AG04450 (cell line): ENCODE results near the gene CCR5. TPM values are rescaled to one million over a fixed set of nuclear protein-coding genes. Genes with fewer than 3 reads are reported as not detected.

Source experiments
- CTCF ChIA-PET: fragments of 300-600, 350-600 bp; formaldehyde crosslinking; extraction: SDS; loops from one replicate; lab custom pipeline; 2022; ENCODE audit warnings: antibody characterized with exemption, inconsistent platforms; lab: Charles Lee
- POLR2A ChIA-PET: fragments of 350-600 bp; formaldehyde crosslinking; extraction: SDS; loops from one replicate; lab custom pipeline; 2021; ENCODE audit warnings: antibody characterized with exemption, inconsistent platforms; lab: Yijun Ruan, JAX
- DNase-seq: peaks from one replicate; pipeline ENCODE4 v3.0.0-alpha.2; 2011; ENCODE audit warnings: low read depth, low spot score
- H3K27ac ChIP-seq: one replicate; pipeline ENCODE4 v1.5.1; 2012; ENCODE audit warnings: low read depth, low read length, control low read depth
- H3K27me3 ChIP-seq: one replicate; pipeline ENCODE4 v1.6.0; 2012; ENCODE audit warnings: low read length; ENCODE audit not compliant: control insufficient read depth, insufficient read depth
- H3K4me3 ChIP-seq: 2 replicates; pipeline ENCODE4 v1.5.1; 2011; ENCODE audit warnings: mild to moderate bottlenecking, low read depth, low read length, control low read depth
- H3K9me3 ChIP-seq: 2 replicates; pipeline ENCODE4 v1.5.1; 2012; ENCODE audit warnings: low read length; ENCODE audit not compliant: control insufficient read depth, insufficient read depth
- polyA plus RNA-seq: library from polyadenylated mRNA; depleted of rRNA; stranded (reverse); fragments of >200 nt; gene quantifications from 2 replicates; pipeline ENCODE4 v1.2.3, GENCODE V29; 2011
- TF ChIP-seq, protein P1 (sequence below): IDR thresholded peaks from 2 replicates; pipeline ENCODE4 v1.5.1; 2011; ENCODE audit warnings: low read depth, low read length, control low read depth, inconsistent platforms

CCR5 gene
- polyA plus RNA-seq, 1 experiment: not detected

- no peak for DNase-seq
- POLR2A ChIA-PET: no interaction called here
- no peaks in the 10 kb centered on the region for H3K9me3 ChIP-seq
- TF ChIP-seq, protein P1, sequence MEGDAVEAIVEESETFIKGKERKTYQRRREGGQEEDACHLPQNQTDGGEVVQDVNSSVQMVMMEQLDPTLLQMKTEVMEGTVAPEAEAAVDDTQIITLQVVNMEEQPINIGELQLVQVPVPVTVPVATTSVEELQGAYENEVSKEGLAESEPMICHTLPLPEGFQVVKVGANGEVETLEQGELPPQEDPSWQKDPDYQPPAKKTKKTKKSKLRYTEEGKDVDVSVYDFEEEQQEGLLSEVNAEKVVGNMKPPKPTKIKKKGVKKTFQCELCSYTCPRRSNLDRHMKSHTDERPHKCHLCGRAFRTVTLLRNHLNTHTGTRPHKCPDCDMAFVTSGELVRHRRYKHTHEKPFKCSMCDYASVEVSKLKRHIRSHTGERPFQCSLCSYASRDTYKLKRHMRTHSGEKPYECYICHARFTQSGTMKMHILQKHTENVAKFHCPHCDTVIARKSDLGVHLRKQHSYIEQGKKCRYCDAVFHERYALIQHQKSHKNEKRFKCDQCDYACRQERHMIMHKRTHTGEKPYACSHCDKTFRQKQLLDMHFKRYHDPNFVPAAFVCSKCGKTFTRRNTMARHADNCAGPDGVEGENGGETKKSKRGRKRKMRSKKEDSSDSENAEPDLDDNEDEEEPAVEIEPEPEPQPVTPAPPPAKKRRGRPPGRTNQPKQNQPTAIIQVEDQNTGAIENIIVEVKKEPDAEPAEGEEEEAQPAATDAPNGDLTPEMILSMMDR: no peak
- CTCF ChIA-PET: interaction anchor here (0.5 kb wide), 1 partner anchor 286 kb away, joined by 3 read pairs; no protein-coding TSS in a partner anchor
- no peak overlapping the region for H3K4me3 ChIP-seq
- no peak overlapping the region for H3K27ac ChIP-seq
- H3K27me3 ChIP-seq: peaks cover 9% of the 10 kb centered on the region
These were observed 4.8 kb upstream of the CCR5 start for GRCh38 chr3:46365737-46366524.

DNA sequence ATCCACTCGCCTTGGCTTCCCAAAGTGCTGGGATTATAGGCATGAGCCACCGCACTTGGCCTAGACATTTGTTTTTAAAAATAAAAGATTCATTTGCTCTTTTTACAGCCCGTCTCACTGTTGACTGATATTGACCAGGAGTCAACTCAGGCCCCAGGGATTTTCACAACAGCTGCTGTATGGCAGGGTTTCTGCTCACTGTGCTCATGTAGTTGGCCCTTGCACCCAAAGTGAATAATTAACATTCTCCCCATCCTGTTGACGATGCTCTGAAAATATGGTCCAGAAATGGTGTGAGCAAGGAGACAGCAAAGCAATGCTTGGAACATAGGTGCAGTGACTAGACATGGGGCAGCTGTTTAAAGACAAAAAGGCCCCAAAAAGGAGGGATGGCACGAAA, 2.9 kb upstream of the CCR5 start:
- Histone ChIP-seq H3K4me3 (no peak overlapping the region), H3K27ac (no peak overlapping the region), H3K9me3 (no peaks in the 10 kb centered on the region), H3K27me3 (peaks cover 11% of the 10 kb centered on the region)
- no peak for DNase-seq
- TF ChIP-seq, protein P1: no peak
- ChIA-PET CTCF (interaction anchor here (1.2 kb wide), 1 partner anchor 11 kb away, joined by 3 read pairs; no protein-coding TSS in a partner anchor), POLR2A (no interaction called here)

- no peak overlapping the region for H3K27ac ChIP-seq
- no peak overlapping the region for H3K4me3 ChIP-seq
- CTCF ChIA-PET: interaction anchor here (1.0 to 1.9 kb wide), 2 partner anchors 9 to 289 kb away, joined by 4 to 13 read pairs; no protein-coding TSS in a partner anchor
- POLR2A ChIA-PET: no interaction called here
- H3K27me3 ChIP-seq: peaks cover 13% of the 10 kb centered on the region
- no peak for DNase-seq
- TF ChIP-seq, protein P1: no peak
- no peaks in the 10 kb centered on the region for H3K9me3 ChIP-seq
These were observed 2.2 kb upstream of the CCR5 start for GRCh38 chr3:46368569-46368968.

DNA sequence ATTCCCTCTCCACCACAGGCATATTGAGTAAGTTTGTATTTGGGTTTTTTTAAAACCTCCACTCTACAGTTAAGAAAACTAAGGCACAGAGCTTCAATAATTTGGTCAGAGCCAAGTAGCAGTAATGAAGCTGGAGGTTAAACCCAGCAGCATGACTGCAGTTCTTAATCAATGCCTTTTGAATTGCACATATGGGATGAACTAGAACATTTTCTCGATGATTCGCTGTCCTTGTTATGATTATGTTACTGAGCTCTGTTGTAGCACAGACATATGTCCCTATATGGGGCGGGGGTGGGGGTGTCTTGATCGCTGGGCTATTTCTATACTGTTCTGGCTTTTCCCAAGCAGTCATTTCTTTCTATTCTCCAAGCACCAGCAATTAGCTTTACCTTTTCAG, 1.6 kb upstream of the CCR5 start:
- no peak overlapping the region for H3K27ac ChIP-seq
- ChIA-PET POLR2A (no interaction called here), CTCF (interaction anchor here (1.0 to 1.9 kb wide), 3 partner anchors 9 to 291 kb away, joined by 4 to 13 read pairs (median 6); no protein-coding TSS in a partner anchor)
- no peak overlapping the region for H3K4me3 ChIP-seq
- H3K27me3 ChIP-seq: peaks cover 13% of the 10 kb centered on the region
- TF ChIP-seq, protein P1: no peak
- no peak for DNase-seq
- H3K9me3 ChIP-seq: no peaks in the 10 kb centered on the region

DNA sequence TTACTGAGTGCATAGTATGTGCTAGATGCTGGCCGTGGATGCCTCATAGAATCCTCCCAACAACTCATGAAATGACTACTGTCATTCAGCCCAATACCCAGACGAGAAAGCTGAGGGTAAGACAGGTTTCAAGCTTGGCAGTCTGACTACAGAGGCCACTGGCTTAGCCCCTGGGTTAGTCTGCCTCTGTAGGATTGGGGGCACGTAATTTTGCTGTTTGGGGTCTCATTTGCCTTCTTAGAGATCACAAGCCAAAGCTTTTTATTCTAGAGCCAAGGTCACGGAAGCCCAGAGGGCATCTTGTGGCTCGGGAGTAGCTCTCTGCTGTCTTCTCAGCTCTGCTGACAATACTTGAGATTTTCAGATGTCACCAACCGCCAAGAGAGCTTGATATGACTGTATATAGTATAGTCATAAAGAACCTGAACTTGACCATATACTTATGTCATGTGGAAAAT, 1.0 kb upstream of the CCR5 start:
- H3K27me3 ChIP-seq: peaks cover 14% of the 10 kb centered on the region
- no peak for DNase-seq
- H3K27ac ChIP-seq: no peak overlapping the region
- ChIA-PET CTCF (interaction anchor here (0.8 to 3.5 kb wide), 5 partner anchors 8 to 292 kb away, joined by 3 to 20 read pairs (median 6); no protein-coding TSS in a partner anchor), POLR2A (no interaction called here)
- H3K4me3 ChIP-seq: no peak overlapping the region
- TF ChIP-seq, protein P1: no peak
- no peaks in the 10 kb centered on the region for H3K9me3 ChIP-seq
